ENCODE data around the gene IL1RAPL1. TPM values are rescaled to one million over a fixed set of nuclear protein-coding genes. Genes with fewer than 3 reads are reported as not detected.

IL1RAPL1 gene
- total and polyA plus RNA-seq, 9 of the 15 experiments (the other 6 are each of a cell fraction or from before 2014, with no cell fraction given), result 0.04 to 0.07 (median 0.04) TPM; not detected in 6

DNA sequence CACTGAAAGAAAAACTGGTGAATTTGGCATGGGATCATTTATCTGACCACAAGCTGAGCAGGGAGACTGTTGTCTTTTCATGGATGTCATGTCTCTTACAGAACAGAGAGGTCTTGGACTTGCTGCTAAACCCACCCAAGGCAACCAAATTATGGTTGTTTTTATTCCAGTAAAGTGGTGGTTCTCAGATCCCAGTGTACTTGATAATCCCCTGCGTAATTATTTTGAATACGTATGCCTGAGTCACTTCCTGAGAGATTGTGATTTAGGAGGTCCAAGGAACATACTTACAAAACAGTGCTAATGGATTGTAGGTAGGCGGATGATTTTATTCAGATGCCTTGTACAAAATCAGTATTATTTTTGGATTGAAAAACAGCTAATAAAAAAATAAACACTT lies 585.6 kb downstream of the IL1RAPL1 start (continued):
- TF ChIP-seq, protein P1, sequence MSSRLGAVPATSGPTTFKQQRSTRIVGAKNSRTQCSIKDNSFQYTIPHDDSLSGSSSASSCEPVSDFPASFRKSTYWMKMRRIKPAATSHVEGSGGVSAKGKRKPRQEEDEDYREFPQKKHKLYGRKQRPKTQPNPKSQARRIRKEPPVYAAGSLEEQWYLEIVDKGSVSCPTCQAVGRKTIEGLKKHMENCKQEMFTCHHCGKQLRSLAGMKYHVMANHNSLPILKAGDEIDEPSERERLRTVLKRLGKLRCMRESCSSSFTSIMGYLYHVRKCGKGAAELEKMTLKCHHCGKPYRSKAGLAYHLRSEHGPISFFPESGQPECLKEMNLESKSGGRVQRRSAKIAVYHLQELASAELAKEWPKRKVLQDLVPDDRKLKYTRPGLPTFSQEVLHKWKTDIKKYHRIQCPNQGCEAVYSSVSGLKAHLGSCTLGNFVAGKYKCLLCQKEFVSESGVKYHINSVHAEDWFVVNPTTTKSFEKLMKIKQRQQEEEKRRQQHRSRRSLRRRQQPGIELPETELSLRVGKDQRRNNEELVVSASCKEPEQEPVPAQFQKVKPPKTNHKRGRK (tag; IDR thresholded peaks at IDR 0.05), result no peak

DNA sequence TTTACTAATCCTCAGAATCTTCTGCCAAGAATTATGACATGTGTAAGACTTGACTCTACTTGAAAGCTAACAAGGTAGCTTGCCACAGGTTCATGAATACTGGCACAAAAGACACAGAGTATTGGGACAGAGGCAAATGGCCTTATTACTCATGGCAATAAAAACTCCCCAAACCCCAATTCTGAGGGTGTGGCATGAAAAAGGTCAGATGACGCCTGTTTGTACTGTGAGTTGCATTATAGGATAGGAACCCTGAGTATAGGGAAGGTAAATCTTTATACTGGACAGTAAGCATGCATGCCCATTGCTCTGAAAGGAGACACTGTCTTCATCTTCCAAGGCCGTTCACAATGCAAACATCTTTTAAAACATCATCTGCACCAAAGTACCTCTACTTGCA lies 600.0 kb downstream of the IL1RAPL1 start:
- no peaks in the 10 kb centered on the region for H3K9me3 ChIP-seq (replicated peaks; ENCODE audit: control insufficient read depth, insufficient read depth, low read depth, low read length)
- H3K79me2 ChIP-seq (ENCODE audit: control insufficient read depth, insufficient read depth, low read length), result no peaks in the 10 kb centered on the region
- FAIRE-seq (no peak), DNase-seq (ENCODE audit: extremely low read depth in 1 of 4, low spot score in 3 of 4) (no peak), ATAC-seq (no peak)
- POLR2A ChIA-PET, result no interaction called here
- H3K4me1 ChIP-seq (replicated peaks in 1 of 2; ENCODE audit: control insufficient read depth in 2 of 2, insufficient read depth in 2 of 2, low read length in 2 of 2), result no peaks in the 10 kb centered on the region
- no peak overlapping the region for H3K9ac ChIP-seq (ENCODE audit: insufficient read depth in 1 of 2, low read depth in 2 of 2, low read length in 2 of 2)
- WGBS (ENCODE audit: insufficient coverage, low coverage, missing lambda C conversion rate), result 0% methylated on average over 2 of the region's 2 CpGs
- no peaks in the 10 kb centered on the region for H3K36me3 ChIP-seq (ENCODE audit: control insufficient read depth, insufficient read depth, low read length)
- H2AFZ ChIP-seq (ENCODE audit: low read depth, low read length), result no peak overlapping the region
- H3K27me3 ChIP-seq (ENCODE audit: control insufficient read depth in 2 of 2, insufficient read depth in 2 of 2, low read length in 2 of 2), result no peaks in the 10 kb centered on the region
- BruUV-seq (replicated peaks), result no TSS peak
- no peak overlapping the region for H3K4me3 ChIP-seq
- no peaks in the 10 kb centered on the region for H3K9me1 ChIP-seq (ENCODE audit: control insufficient read depth, insufficient read depth, low read length)
- no peaks in the 10 kb centered on the region for H4K20me1 ChIP-seq (replicated peaks; ENCODE audit: control insufficient read depth, insufficient read depth, low read length)
- no peak overlapping the region for H3K27ac ChIP-seq (ENCODE audit: extremely low read depth, low read depth, low read length)
- CTCF ChIA-PET (ENCODE audit: low intra/inter-chr PET ratio), result no interaction called here
- intact Hi-C loops (cut with micrococcal nuclease), result no loop called here
- no peak overlapping the region for H3K4me2 ChIP-seq (ENCODE audit: insufficient read depth, low read length)
- in situ Hi-C loops (cut with MboI), result no loop called here
- TF ChIP-seq ZNF764 (CRISPR knock-in tag; IDR thresholded peaks at IDR 0.05; ENCODE audit: low read depth) (no peak), ZNF347 (CRISPR knock-in tag; IDR thresholded peaks at IDR 0.05; ENCODE audit: low read depth) (no peak), ZNF24 (IDR thresholded peaks at IDR 0.05) (no peak)
- TF ChIP-seq, protein P2, sequence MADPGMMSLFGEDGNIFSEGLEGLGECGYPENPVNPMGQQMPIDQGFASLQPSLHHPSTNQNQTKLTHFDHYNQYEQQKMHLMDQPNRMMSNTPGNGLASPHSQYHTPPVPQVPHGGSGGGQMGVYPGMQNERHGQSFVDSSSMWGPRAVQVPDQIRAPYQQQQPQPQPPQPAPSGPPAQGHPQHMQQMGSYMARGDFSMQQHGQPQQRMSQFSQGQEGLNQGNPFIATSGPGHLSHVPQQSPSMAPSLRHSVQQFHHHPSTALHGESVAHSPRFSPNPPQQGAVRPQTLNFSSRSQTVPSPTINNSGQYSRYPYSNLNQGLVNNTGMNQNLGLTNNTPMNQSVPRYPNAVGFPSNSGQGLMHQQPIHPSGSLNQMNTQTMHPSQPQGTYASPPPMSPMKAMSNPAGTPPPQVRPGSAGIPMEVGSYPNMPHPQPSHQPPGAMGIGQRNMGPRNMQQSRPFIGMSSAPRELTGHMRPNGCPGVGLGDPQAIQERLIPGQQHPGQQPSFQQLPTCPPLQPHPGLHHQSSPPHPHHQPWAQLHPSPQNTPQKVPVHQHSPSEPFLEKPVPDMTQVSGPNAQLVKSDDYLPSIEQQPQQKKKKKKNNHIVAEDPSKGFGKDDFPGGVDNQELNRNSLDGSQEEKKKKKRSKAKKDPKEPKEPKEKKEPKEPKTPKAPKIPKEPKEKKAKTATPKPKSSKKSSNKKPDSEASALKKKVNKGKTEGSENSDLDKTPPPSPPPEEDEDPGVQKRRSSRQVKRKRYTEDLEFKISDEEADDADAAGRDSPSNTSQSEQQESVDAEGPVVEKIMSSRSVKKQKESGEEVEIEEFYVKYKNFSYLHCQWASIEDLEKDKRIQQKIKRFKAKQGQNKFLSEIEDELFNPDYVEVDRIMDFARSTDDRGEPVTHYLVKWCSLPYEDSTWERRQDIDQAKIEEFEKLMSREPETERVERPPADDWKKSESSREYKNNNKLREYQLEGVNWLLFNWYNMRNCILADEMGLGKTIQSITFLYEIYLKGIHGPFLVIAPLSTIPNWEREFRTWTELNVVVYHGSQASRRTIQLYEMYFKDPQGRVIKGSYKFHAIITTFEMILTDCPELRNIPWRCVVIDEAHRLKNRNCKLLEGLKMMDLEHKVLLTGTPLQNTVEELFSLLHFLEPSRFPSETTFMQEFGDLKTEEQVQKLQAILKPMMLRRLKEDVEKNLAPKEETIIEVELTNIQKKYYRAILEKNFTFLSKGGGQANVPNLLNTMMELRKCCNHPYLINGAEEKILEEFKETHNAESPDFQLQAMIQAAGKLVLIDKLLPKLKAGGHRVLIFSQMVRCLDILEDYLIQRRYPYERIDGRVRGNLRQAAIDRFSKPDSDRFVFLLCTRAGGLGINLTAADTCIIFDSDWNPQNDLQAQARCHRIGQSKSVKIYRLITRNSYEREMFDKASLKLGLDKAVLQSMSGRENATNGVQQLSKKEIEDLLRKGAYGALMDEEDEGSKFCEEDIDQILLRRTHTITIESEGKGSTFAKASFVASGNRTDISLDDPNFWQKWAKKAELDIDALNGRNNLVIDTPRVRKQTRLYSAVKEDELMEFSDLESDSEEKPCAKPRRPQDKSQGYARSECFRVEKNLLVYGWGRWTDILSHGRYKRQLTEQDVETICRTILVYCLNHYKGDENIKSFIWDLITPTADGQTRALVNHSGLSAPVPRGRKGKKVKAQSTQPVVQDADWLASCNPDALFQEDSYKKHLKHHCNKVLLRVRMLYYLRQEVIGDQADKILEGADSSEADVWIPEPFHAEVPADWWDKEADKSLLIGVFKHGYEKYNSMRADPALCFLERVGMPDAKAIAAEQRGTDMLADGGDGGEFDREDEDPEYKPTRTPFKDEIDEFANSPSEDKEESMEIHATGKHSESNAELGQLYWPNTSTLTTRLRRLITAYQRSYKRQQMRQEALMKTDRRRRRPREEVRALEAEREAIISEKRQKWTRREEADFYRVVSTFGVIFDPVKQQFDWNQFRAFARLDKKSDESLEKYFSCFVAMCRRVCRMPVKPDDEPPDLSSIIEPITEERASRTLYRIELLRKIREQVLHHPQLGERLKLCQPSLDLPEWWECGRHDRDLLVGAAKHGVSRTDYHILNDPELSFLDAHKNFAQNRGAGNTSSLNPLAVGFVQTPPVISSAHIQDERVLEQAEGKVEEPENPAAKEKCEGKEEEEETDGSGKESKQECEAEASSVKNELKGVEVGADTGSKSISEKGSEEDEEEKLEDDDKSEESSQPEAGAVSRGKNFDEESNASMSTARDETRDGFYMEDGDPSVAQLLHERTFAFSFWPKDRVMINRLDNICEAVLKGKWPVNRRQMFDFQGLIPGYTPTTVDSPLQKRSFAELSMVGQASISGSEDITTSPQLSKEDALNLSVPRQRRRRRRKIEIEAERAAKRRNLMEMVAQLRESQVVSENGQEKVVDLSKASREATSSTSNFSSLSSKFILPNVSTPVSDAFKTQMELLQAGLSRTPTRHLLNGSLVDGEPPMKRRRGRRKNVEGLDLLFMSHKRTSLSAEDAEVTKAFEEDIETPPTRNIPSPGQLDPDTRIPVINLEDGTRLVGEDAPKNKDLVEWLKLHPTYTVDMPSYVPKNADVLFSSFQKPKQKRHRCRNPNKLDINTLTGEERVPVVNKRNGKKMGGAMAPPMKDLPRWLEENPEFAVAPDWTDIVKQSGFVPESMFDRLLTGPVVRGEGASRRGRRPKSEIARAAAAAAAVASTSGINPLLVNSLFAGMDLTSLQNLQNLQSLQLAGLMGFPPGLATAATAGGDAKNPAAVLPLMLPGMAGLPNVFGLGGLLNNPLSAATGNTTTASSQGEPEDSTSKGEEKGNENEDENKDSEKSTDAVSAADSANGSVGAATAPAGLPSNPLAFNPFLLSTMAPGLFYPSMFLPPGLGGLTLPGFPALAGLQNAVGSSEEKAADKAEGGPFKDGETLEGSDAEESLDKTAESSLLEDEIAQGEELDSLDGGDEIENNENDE (IDR thresholded peaks at IDR 0.05; ENCODE audit: low read depth, low read length), result no peak
- TF ChIP-seq, protein P3, sequence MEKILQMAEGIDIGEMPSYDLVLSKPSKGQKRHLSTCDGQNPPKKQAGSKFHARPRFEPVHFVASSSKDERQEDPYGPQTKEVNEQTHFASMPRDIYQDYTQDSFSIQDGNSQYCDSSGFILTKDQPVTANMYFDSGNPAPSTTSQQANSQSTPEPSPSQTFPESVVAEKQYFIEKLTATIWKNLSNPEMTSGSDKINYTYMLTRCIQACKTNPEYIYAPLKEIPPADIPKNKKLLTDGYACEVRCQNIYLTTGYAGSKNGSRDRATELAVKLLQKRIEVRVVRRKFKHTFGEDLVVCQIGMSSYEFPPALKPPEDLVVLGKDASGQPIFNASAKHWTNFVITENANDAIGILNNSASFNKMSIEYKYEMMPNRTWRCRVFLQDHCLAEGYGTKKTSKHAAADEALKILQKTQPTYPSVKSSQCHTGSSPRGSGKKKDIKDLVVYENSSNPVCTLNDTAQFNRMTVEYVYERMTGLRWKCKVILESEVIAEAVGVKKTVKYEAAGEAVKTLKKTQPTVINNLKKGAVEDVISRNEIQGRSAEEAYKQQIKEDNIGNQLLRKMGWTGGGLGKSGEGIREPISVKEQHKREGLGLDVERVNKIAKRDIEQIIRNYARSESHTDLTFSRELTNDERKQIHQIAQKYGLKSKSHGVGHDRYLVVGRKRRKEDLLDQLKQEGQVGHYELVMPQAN (IDR thresholded peaks at IDR 0.05; ENCODE audit: borderline replicate concordance), result no peak

All from K562 (cell line).